ENCODE measurements around the gene USP3. TPM values are rescaled to one million over a fixed set of nuclear protein-coding genes. Genes with fewer than 3 reads are reported as not detected.

USP3 gene
- total and polyA plus RNA-seq, 2 of the 4 experiments (the other 2 are of a cell fraction) = 17.3 to 52.3 TPM

- H2AFZ ChIP-seq (replicated peaks; ENCODE audit: low read length, poor library complexity) = no peak overlapping the region
- peaks cover 2% of the 10 kb centered on the region; the same call in 1 of the 2 replicates for H3K9me1 ChIP-seq (ENCODE audit: insufficient read depth, low read length)
- no peaks in the 10 kb centered on the region for H3K79me1 ChIP-seq (ENCODE audit: low read depth in 1 of 2, low read length in 2 of 2)
- H3K27me3 ChIP-seq (ENCODE audit: control insufficient read depth, insufficient read depth, low read length) = no peaks in the 10 kb centered on the region
- no peak overlapping the region for H4K8ac ChIP-seq (ENCODE audit: low read depth in 2 of 2, low read length in 2 of 2)
- no peak overlapping the region for H3K56ac ChIP-seq (ENCODE audit: extremely low read depth, insufficient read depth, low read length)
- no peak overlapping the region for H4K91ac ChIP-seq (ENCODE audit: insufficient read depth, low read depth, low read length)
- H3K36me3 ChIP-seq (ENCODE audit: control insufficient read depth, insufficient read depth, low read length) = peaks cover 14% of the 10 kb centered on the region
- ATAC-seq (ENCODE audit: low read depth) = no peak
- no peak overlapping the region for H2BK120ac ChIP-seq (ENCODE audit: low read depth, low read length)
- CTCF ChIA-PET = no interaction called here
- H3K9ac ChIP-seq (ENCODE audit: low read depth, low read length) = no peak overlapping the region
- H2BK5ac ChIP-seq (ENCODE audit: low read depth, low read length, poor library complexity, severe bottlenecking) = no peak overlapping the region
- DNase-seq = no peak
- H2BK20ac ChIP-seq (ENCODE audit: low read depth, low read length) = no peak overlapping the region
- H2AK5ac ChIP-seq (ENCODE audit: low read depth, low read length) = no peak overlapping the region
- H3K4me3 ChIP-seq (ENCODE audit: insufficient read depth, low read depth, low read length) = no peak overlapping the region
- H3K4me1 ChIP-seq (ENCODE audit: control insufficient read depth, insufficient read depth, low read length) = peaks cover 6% of the 10 kb centered on the region
- POLR2A ChIA-PET (ENCODE audit: unreplicated experiment) = no interaction called here
- no peak overlapping the region for H3K4ac ChIP-seq (ENCODE audit: low read depth, low read length)
- H4K5ac ChIP-seq (ENCODE audit: low read depth, low read length) = no peak overlapping the region
- H3K4me2 ChIP-seq (ENCODE audit: low read depth, low read length) = no peak overlapping the region
- BruUV-seq (replicated peaks) = no TSS peak
- H2AK9ac ChIP-seq (replicated peaks; ENCODE audit: low read depth, low read length, poor library complexity) = no peak overlapping the region
- intact Hi-C loops (cut with micrococcal nuclease) = no loop called here
- no peak overlapping the region for H3K18ac ChIP-seq (ENCODE audit: low read depth, low read length)
- in situ Hi-C loops (cut with MboI; ENCODE audit: low sequenced_read_pairs) = no loop called here
- dilution Hi-C loops (cut with HindIII; ENCODE audit: low sequenced_read_pairs, unreplicated experiment) = no loop called here
- WGBS, 2 experiments (ENCODE audit: extremely low coverage in 2 of 2, insufficient read length in 1 of 2) = no CpG with 5 or more reads among the region's 7 CpGs
- no peak overlapping the region for H3K27ac ChIP-seq (ENCODE audit: insufficient read depth, low read length)
- H3K14ac ChIP-seq (replicated peaks; ENCODE audit: low read depth, low read length) = no peak overlapping the region
- H2BK15ac ChIP-seq (ENCODE audit: low read depth, low read length) = no peak overlapping the region
- TF ChIP-seq SMC3 (IDR thresholded peaks at IDR 0.05; ENCODE audit: low read depth, low read length) (no peak), MAZ (IDR thresholded peaks at IDR 0.05; ENCODE audit: borderline replicate concordance, low read depth, low read length) (no peak), FOS (IDR thresholded peaks at IDR 0.05; ENCODE audit: low read depth, low read length) (no peak), CEBPB (IDR thresholded peaks at IDR 0.05; ENCODE audit: low read depth, low read length) (no peak), NFE2L2 (IDR thresholded peaks at IDR 0.05; ENCODE audit: low read depth, low read length) (no peak), POLR2A (IDR thresholded peaks at IDR 0.05; ENCODE audit: low read depth, low read length) (no peak), CHD1 (IDR thresholded peaks at IDR 0.05; ENCODE audit: low read depth, low read length) (no peak), CTCF (conservative IDR thresholded peaks at IDR 0.05; ENCODE audit: low read depth, low read length) (no peak), RCOR1 (IDR thresholded peaks at IDR 0.05; ENCODE audit: insufficient replicate concordance, low read length) (no peak), RAD21 (IDR thresholded peaks at IDR 0.05; ENCODE audit: low read length) (no peak), MXI1 (IDR thresholded peaks at IDR 0.05; ENCODE audit: borderline replicate concordance, low read depth, low read length) (no peak), BHLHE40 (IDR thresholded peaks at IDR 0.05; ENCODE audit: low read depth, low read length) (no peak), MAFK (IDR thresholded peaks at IDR 0.05; ENCODE audit: low read depth, low read length) (no peak), RFX5 (IDR thresholded peaks at IDR 0.05; ENCODE audit: low read depth, low read length) (no peak)
- TF ChIP-seq, protein P1, sequence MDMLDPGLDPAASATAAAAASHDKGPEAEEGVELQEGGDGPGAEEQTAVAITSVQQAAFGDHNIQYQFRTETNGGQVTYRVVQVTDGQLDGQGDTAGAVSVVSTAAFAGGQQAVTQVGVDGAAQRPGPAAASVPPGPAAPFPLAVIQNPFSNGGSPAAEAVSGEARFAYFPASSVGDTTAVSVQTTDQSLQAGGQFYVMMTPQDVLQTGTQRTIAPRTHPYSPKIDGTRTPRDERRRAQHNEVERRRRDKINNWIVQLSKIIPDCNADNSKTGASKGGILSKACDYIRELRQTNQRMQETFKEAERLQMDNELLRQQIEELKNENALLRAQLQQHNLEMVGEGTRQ (IDR thresholded peaks at IDR 0.05; ENCODE audit: low read depth, low read length) = no peak
- TF ChIP-seq, protein P2, sequence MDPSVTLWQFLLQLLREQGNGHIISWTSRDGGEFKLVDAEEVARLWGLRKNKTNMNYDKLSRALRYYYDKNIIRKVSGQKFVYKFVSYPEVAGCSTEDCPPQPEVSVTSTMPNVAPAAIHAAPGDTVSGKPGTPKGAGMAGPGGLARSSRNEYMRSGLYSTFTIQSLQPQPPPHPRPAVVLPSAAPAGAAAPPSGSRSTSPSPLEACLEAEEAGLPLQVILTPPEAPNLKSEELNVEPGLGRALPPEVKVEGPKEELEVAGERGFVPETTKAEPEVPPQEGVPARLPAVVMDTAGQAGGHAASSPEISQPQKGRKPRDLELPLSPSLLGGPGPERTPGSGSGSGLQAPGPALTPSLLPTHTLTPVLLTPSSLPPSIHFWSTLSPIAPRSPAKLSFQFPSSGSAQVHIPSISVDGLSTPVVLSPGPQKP (IDR thresholded peaks at IDR 0.05; ENCODE audit: borderline replicate concordance, low read depth, low read length) = no peak
- H4K20me1 ChIP-seq (ENCODE audit: insufficient read depth, low read length) = peaks cover 6% of the 10 kb centered on the region; the same call in 1 of the 2 replicates
- no peaks in the 10 kb centered on the region for H3K9me3 ChIP-seq (ENCODE audit: control insufficient read depth, insufficient read depth, low read length)
- H3K23ac ChIP-seq (ENCODE audit: low read depth, low read length) = no peak overlapping the region
These were observed 101.4 kb downstream of the USP3 start for GRCh38 chr15:63605816-63606215.
